ENCODE measurements around the gene ADAMTS17.
A peak's percentile ranks its signal among the peaks of the same experiment; 100 is the strongest.

The ADAMTS17 gene, protein sequence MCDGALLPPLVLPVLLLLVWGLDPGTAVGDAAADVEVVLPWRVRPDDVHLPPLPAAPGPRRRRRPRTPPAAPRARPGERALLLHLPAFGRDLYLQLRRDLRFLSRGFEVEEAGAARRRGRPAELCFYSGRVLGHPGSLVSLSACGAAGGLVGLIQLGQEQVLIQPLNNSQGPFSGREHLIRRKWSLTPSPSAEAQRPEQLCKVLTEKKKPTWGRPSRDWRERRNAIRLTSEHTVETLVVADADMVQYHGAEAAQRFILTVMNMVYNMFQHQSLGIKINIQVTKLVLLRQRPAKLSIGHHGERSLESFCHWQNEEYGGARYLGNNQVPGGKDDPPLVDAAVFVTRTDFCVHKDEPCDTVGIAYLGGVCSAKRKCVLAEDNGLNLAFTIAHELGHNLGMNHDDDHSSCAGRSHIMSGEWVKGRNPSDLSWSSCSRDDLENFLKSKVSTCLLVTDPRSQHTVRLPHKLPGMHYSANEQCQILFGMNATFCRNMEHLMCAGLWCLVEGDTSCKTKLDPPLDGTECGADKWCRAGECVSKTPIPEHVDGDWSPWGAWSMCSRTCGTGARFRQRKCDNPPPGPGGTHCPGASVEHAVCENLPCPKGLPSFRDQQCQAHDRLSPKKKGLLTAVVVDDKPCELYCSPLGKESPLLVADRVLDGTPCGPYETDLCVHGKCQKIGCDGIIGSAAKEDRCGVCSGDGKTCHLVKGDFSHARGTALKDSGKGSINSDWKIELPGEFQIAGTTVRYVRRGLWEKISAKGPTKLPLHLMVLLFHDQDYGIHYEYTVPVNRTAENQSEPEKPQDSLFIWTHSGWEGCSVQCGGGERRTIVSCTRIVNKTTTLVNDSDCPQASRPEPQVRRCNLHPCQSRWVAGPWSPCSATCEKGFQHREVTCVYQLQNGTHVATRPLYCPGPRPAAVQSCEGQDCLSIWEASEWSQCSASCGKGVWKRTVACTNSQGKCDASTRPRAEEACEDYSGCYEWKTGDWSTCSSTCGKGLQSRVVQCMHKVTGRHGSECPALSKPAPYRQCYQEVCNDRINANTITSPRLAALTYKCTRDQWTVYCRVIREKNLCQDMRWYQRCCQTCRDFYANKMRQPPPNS

DNA sequence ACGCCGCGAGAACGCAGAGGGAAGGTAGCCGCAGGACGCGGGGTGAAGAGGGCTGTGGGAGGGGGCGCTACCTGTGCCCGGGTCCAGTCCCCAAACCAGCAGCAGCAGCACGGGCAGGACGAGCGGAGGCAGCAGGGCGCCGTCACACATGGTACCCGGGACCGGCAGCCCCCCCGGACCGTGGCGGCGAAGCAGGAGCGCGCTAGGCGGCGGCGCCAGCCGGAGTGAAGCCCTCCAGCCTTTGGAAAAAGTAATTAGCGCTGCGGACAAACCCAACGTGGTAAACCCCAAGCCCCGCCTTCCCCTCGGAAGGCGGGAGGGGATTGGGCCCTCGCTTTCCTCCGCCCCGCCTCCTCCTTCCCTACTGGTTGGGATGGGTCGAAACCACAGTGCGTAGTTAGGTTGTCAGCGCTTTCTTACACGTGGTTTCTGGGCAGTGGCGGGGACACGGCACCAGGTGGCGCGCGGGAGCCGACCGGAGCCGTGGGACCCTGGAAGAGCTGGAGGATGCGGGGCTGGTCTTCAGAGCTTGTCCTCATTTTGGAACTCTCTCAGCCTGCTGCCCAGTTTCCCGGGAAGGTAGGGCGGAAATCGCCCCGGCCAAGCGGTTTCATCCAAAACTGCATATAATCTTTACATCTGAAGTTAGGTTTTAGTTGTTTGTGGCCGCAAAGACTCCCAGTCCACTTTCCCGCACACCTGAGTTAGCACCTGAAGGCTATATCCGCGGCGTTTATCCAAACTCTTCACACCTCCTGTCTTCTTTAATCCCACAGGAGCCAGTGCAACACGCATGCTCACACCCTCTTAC lies at the start of gene ADAMTS17:
TSS of gene ADAMTS17 (minus strand) at position 226 of the 811 bp plus-strand sequence. CDS start at position 150, 76 bp downstream.
- peak; percentile 74 for TF ChIP-seq TAF1 (IDR thresholded peaks at IDR 0.05; ENCODE audit: low read depth)
- no peak for TF ChIP-seq CEBPB (IDR thresholded peaks at IDR 0.05)
- peak; percentile 61 for TF ChIP-seq CREB1 (IDR thresholded peaks at IDR 0.05; ENCODE audit: low read depth)
- TF ChIP-seq RAD21 (IDR thresholded peaks at IDR 0.05; ENCODE audit: low read depth), result peak; percentile 62
- TF ChIP-seq EP300 (IDR thresholded peaks at IDR 0.05; ENCODE audit: borderline replicate concordance), result no peak
- no peak for TF ChIP-seq TEAD4 (IDR thresholded peaks at IDR 0.05)
- TF ChIP-seq, protein P1, sequence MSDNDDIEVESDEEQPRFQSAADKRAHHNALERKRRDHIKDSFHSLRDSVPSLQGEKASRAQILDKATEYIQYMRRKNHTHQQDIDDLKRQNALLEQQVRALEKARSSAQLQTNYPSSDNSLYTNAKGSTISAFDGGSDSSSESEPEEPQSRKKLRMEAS (IDR thresholded peaks at IDR 0.05), result peak; percentile 99
- no peak for TF ChIP-seq EGR1 (IDR thresholded peaks at IDR 0.05)
- TF ChIP-seq, protein P2, sequence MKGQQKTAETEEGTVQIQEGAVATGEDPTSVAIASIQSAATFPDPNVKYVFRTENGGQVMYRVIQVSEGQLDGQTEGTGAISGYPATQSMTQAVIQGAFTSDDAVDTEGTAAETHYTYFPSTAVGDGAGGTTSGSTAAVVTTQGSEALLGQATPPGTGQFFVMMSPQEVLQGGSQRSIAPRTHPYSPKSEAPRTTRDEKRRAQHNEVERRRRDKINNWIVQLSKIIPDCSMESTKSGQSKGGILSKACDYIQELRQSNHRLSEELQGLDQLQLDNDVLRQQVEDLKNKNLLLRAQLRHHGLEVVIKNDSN (IDR thresholded peaks at IDR 0.05), result peak; percentile 74
- no peak for TF ChIP-seq YY1 (IDR thresholded peaks at IDR 0.05; ENCODE audit: low read depth)
- TF ChIP-seq ZBTB7A (IDR thresholded peaks at IDR 0.05; ENCODE audit: low read depth), result peak; percentile 84; the same call in 1 of the 2 replicates

DNA sequence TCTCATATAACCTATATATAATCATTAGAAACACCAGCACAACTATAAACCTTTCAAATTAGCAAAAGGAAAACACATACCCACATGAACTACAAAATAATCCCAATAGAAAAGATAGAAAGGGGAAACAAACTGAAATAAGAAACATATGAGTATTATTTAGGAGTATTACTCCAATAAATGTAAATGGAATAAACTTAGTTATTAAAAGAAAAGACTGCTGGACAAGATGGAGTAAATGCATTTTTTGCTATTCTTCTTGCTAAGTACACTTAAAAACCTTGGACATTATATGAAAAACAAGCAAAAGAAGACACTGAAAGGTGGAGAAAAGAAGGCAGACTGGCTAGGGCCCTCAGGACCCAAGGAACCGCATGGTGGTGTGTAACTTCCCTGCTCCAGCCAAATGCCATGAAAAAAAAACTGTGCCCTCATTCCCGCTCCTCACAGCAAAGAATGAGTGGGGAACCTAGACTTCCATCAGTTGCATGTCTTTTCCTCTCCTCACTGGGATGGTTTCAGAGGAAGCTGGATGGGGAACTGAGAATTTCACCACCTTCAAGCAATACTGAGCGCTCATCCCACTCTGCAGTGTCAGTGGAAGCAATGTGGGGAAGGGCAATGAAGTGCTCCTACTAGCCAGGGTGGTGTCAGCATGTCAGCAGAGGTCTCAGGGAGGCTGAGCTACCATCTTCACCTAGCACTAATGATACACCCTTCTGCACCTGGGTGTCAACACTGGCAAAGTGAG lies 43.7 kb upstream of the ADAMTS17 start:
- TF ChIP-seq NFIC (IDR thresholded peaks at IDR 0.05) (no peak), EGR1 (IDR thresholded peaks at IDR 0.05) (no peak), YY1 (IDR thresholded peaks at IDR 0.05; ENCODE audit: low read depth) (no peak), CEBPB (IDR thresholded peaks at IDR 0.05) (no peak), EP300 (IDR thresholded peaks at IDR 0.05; ENCODE audit: borderline replicate concordance) (no peak), TCF12 (IDR thresholded peaks at IDR 0.05; ENCODE audit: low read depth) (no peak)
- TF ChIP-seq, protein P1 (IDR thresholded peaks at IDR 0.05), result no peak
- TF ChIP-seq, protein P3, sequence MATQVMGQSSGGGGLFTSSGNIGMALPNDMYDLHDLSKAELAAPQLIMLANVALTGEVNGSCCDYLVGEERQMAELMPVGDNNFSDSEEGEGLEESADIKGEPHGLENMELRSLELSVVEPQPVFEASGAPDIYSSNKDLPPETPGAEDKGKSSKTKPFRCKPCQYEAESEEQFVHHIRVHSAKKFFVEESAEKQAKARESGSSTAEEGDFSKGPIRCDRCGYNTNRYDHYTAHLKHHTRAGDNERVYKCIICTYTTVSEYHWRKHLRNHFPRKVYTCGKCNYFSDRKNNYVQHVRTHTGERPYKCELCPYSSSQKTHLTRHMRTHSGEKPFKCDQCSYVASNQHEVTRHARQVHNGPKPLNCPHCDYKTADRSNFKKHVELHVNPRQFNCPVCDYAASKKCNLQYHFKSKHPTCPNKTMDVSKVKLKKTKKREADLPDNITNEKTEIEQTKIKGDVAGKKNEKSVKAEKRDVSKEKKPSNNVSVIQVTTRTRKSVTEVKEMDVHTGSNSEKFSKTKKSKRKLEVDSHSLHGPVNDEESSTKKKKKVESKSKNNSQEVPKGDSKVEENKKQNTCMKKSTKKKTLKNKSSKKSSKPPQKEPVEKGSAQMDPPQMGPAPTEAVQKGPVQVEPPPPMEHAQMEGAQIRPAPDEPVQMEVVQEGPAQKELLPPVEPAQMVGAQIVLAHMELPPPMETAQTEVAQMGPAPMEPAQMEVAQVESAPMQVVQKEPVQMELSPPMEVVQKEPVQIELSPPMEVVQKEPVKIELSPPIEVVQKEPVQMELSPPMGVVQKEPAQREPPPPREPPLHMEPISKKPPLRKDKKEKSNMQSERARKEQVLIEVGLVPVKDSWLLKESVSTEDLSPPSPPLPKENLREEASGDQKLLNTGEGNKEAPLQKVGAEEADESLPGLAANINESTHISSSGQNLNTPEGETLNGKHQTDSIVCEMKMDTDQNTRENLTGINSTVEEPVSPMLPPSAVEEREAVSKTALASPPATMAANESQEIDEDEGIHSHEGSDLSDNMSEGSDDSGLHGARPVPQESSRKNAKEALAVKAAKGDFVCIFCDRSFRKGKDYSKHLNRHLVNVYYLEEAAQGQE (IDR thresholded peaks at IDR 0.05; ENCODE audit: low read depth), result no peak
- TF ChIP-seq, protein P2 (IDR thresholded peaks at IDR 0.05), result no peak

DNA sequence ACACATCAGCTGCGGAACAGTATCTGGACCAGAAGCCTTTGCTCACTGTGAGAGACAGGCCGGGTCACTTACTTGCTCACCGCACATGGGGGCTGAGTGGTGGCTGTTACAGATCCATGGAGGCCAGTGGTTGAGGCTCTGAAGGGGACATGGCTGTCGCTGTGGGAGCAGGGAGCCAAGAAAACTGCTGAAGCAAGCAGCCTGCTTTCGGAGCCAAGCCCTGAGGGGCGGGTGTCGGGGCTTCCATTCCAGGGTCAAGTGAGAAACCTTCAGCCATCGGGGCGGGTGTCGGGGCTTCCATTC lies 42.3 kb upstream of the ADAMTS17 start:
- TF ChIP-seq, protein P2 (IDR thresholded peaks at IDR 0.05), result no peak
- TF ChIP-seq TEAD4 (IDR thresholded peaks at IDR 0.05), result no peak
- TF ChIP-seq RAD21 (IDR thresholded peaks at IDR 0.05; ENCODE audit: low read depth), result no peak
- TF ChIP-seq TAF1 (IDR thresholded peaks at IDR 0.05; ENCODE audit: low read depth), result no peak
- no peak for TF ChIP-seq TCF12 (IDR thresholded peaks at IDR 0.05; ENCODE audit: low read depth)
- no peak for TF ChIP-seq YY1 (IDR thresholded peaks at IDR 0.05; ENCODE audit: low read depth)
- TF ChIP-seq, protein P3 (IDR thresholded peaks at IDR 0.05; ENCODE audit: low read depth), result no peak
- TF ChIP-seq EP300 (IDR thresholded peaks at IDR 0.05; ENCODE audit: borderline replicate concordance), result no peak
- no peak for TF ChIP-seq ZBTB7A (IDR thresholded peaks at IDR 0.05; ENCODE audit: low read depth)
- no peak for TF ChIP-seq CREB1 (IDR thresholded peaks at IDR 0.05; ENCODE audit: low read depth)
- no peak for TF ChIP-seq FOXM1 (IDR thresholded peaks at IDR 0.05; ENCODE audit: borderline replicate concordance, low read depth)
- no peak for TF ChIP-seq CEBPB (IDR thresholded peaks at IDR 0.05)

Data from Ishikawa (cell line).